Panc1 (cell line): Measurements from ENCODE around the gene ZMYND15. TPM values are rescaled to one million over a fixed set of nuclear protein-coding genes. Genes with fewer than 3 reads are reported as not detected.

Experiments
- ATAC-seq: fragments of 200-7000 bp; cut with Tn5 transposase; 2 replicates; pipeline ENCODE4 v1.9.1; 2020; ENCODE audit warnings: mild to moderate bottlenecking, moderate library complexity
- BruUV-seq: library from RNA; stranded (reverse); fragments of 400-500 nt; replicated peaks from 2 replicates; lab custom pipeline; 2021; lab: Mats Ljungman, UMichigan
- CTCF ChIA-PET: fragments of 300-600 bp; sonication (Branson Sonifier 250); formaldehyde crosslinking; loops from one replicate; lab custom pipeline; 2022; ENCODE audit warnings: antibody characterized with exemption; lab: Charles Lee
- POLR2A ChIA-PET: fragments of 300-600 bp; sonication (Branson Sonifier 250); formaldehyde crosslinking; loops from one replicate; lab custom pipeline; 2022; ENCODE audit warnings: antibody characterized with exemption; lab: Charles Lee
- DNase-seq: peaks from one replicate; pipeline ENCODE4 v3.0.0-alpha.2; 2010; ENCODE audit warnings: low read depth, low spot score
- H3K27ac ChIP-seq: 2 replicates; pipeline ENCODE4 v1.5.1; 2011; ENCODE audit warnings: mild to moderate bottlenecking, low read length, inconsistent platforms
- H3K27me3 ChIP-seq: fragments of 200-500 bp; sonication (Bioruptor generic); 2 replicates; pipeline ENCODE4 v1.6.0; 2014; ENCODE audit warnings: low read length, inconsistent platforms; ENCODE audit not compliant: control insufficient read depth, insufficient read depth
- H3K36me3 ChIP-seq: fragments of 200-500 bp; sonication (Bioruptor generic); 2 replicates; pipeline ENCODE4 v1.5.1; 2014; ENCODE audit warnings: inconsistent platforms, mild to moderate bottlenecking, low read length, moderate library complexity; ENCODE audit not compliant: control insufficient read depth, insufficient read depth
- H3K4me1 ChIP-seq: 2 replicates; pipeline ENCODE4 v1.5.1; 2011; ENCODE audit warnings: inconsistent platforms, mild to moderate bottlenecking, low read length, moderate library complexity; ENCODE audit not compliant: control insufficient read depth, insufficient read depth
- H3K4me3 ChIP-seq, 2 experiments: 2 replicates each; pipeline ENCODE4 v1.5.1; 2011 to 2012; ENCODE audit warnings: low read depth in 2 of 2, low read length in 2 of 2, mild to moderate bottlenecking in 2 of 2, inconsistent platforms in 1 of 2, moderate library complexity in 1 of 2
- H3K9me3 ChIP-seq: fragments of 200-500 bp; sonication (Bioruptor generic); 2 replicates; pipeline ENCODE4 v1.5.1; 2014; ENCODE audit warnings: low read depth, mild to moderate bottlenecking, inconsistent platforms, low read length, moderate library complexity; ENCODE audit not compliant: control insufficient read depth, insufficient read depth
- POLR2AphosphoS5 ChIP-seq: IDR thresholded peaks from 2 replicates; pipeline ENCODE4 v1.6.1; 2012; ENCODE audit warnings: mild to moderate bottlenecking, low read depth, low read length, moderate library complexity
- SIN3A ChIP-seq: IDR thresholded peaks from 2 replicates; pipeline ENCODE4 v1.6.1; 2012; ENCODE audit warnings: low read depth, mild to moderate bottlenecking, low read length, moderate library complexity, borderline replicate concordance; ENCODE audit not compliant: insufficient read depth
- TCF7L2 ChIP-seq: IDR thresholded peaks from 2 replicates; pipeline ENCODE4 v1.6.1; 2011; ENCODE audit warnings: mild to moderate bottlenecking, low read depth, low read length, inconsistent platforms
- in situ Hi-C: cut with HindIII; loops from 2 replicates; pipeline ENCODE4 v1.10.0; 2016; ENCODE audit warnings: low sequenced_read_pairs, low pct_unique_long_range_greater_than_20kb
- intact Hi-C: fragments of 100-400 bp; cut with micrococcal nuclease; formaldehyde crosslinking; loops from one replicate; pipeline ENCODE4 v1.10.0; 2022; ENCODE audit not compliant: unreplicated experiment
- total RNA-seq: library from RNA; stranded (reverse); gene quantifications from one replicate; pipeline ENCODE4 v1.2.1, GENCODE V29; 2021; ENCODE audit not compliant: unreplicated experiment
- TF ChIP-seq, protein P1 (sequence below): fragments of 450-650 bp; IDR thresholded peaks from 2 replicates; pipeline ENCODE4 v1.5.1; 2017; ENCODE audit warnings: mild to moderate bottlenecking
- TF ChIP-seq, protein P2 (sequence below), 2 experiments: IDR thresholded peaks; 2 replicates each; pipeline ENCODE4 v1.6.1; 2011 to 2012; ENCODE audit warnings: low read depth in 2 of 2, control low read depth in 1 of 2, low read length in 1 of 2, mild to moderate bottlenecking in 1 of 2, moderate library complexity in 1 of 2; ENCODE audit not compliant: insufficient read depth in 1 of 2

ZMYND15 gene
- total RNA-seq, 1 experiment from 2014 or later = 0.28 TPM

- Histone ChIP-seq H3K4me3 (no peak overlapping the region), H3K27me3 (no peaks in the 10 kb centered on the region), H3K9me3 (no peaks in the 10 kb centered on the region), H3K27ac (no peak overlapping the region), H3K36me3 (no peaks in the 10 kb centered on the region), H3K4me1 (peaks cover 14% of the 10 kb centered on the region)
- intact Hi-C loops = no loop called here
- ATAC-seq = no peak
- no peak for DNase-seq
- ChIA-PET POLR2A (no interaction called here), CTCF (no interaction called here)
- BruUV-seq = no TSS peak
- no peak for TF ChIP-seq POLR2AphosphoS5
- no peak for TF ChIP-seq SIN3A
- TF ChIP-seq, protein P1, sequence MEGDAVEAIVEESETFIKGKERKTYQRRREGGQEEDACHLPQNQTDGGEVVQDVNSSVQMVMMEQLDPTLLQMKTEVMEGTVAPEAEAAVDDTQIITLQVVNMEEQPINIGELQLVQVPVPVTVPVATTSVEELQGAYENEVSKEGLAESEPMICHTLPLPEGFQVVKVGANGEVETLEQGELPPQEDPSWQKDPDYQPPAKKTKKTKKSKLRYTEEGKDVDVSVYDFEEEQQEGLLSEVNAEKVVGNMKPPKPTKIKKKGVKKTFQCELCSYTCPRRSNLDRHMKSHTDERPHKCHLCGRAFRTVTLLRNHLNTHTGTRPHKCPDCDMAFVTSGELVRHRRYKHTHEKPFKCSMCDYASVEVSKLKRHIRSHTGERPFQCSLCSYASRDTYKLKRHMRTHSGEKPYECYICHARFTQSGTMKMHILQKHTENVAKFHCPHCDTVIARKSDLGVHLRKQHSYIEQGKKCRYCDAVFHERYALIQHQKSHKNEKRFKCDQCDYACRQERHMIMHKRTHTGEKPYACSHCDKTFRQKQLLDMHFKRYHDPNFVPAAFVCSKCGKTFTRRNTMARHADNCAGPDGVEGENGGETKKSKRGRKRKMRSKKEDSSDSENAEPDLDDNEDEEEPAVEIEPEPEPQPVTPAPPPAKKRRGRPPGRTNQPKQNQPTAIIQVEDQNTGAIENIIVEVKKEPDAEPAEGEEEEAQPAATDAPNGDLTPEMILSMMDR = no peak
- TF ChIP-seq, protein P2, sequence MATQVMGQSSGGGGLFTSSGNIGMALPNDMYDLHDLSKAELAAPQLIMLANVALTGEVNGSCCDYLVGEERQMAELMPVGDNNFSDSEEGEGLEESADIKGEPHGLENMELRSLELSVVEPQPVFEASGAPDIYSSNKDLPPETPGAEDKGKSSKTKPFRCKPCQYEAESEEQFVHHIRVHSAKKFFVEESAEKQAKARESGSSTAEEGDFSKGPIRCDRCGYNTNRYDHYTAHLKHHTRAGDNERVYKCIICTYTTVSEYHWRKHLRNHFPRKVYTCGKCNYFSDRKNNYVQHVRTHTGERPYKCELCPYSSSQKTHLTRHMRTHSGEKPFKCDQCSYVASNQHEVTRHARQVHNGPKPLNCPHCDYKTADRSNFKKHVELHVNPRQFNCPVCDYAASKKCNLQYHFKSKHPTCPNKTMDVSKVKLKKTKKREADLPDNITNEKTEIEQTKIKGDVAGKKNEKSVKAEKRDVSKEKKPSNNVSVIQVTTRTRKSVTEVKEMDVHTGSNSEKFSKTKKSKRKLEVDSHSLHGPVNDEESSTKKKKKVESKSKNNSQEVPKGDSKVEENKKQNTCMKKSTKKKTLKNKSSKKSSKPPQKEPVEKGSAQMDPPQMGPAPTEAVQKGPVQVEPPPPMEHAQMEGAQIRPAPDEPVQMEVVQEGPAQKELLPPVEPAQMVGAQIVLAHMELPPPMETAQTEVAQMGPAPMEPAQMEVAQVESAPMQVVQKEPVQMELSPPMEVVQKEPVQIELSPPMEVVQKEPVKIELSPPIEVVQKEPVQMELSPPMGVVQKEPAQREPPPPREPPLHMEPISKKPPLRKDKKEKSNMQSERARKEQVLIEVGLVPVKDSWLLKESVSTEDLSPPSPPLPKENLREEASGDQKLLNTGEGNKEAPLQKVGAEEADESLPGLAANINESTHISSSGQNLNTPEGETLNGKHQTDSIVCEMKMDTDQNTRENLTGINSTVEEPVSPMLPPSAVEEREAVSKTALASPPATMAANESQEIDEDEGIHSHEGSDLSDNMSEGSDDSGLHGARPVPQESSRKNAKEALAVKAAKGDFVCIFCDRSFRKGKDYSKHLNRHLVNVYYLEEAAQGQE (IDR thresholded peaks at IDR 0.05; ENCODE audit: insufficient read depth in 1 of 2, low read depth in 2 of 2, low read length in 1 of 2) = no peak
- no peak for TF ChIP-seq TCF7L2
- in situ Hi-C loops = no loop called here
Measured at GRCh38 chr17:4722678-4723240, 16.9 kb upstream of the ZMYND15 start.

DNA sequence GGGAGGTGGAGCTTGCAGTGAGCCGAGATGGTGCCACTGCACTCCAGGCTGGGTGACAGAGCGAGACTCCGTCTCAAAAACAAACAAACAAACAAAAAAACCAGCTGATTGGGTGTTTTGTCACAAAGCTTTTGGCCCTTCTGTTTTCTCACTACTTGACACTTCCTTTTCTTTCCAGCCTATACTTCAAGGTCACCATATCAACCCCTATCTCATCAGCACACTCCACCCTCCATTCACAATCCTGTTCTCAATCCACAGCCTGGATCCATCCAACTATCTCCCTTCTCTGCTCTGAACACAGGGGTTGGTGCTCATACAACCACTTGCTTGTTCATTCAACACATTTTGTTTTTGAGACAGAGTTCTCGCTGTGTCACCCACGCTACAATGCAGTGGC, 15.0 kb upstream of the ZMYND15 start:
- TF ChIP-seq, protein P1 = no peak
- no peak for TF ChIP-seq POLR2AphosphoS5
- TF ChIP-seq, protein P2 (IDR thresholded peaks at IDR 0.05; ENCODE audit: insufficient read depth in 1 of 2, low read depth in 2 of 2, low read length in 1 of 2) = no peak
- no peak for TF ChIP-seq SIN3A
- no peak for TF ChIP-seq TCF7L2
- H3K27ac ChIP-seq = no peak overlapping the region
- H3K9me3 ChIP-seq = no peaks in the 10 kb centered on the region
- no peak overlapping the region for H3K4me3 ChIP-seq
- ChIA-PET CTCF (no interaction called here), POLR2A (interaction anchor here (0.6 kb wide), 1 partner anchor 68 kb away, joined by 3 read pairs; no protein-coding TSS in a partner anchor)
- in situ Hi-C loops = no loop called here
- intact Hi-C loops = no loop called here
- no TSS peak for BruUV-seq
- peaks cover 14% of the 10 kb centered on the region for H3K4me1 ChIP-seq
- no peak for DNase-seq
- H3K36me3 ChIP-seq = no peaks in the 10 kb centered on the region
- no peaks in the 10 kb centered on the region for H3K27me3 ChIP-seq
- ATAC-seq = no peak
